Loucy (cell line): ENCODE measurements around the gene SNRNP70.

Source experiments
- CTCF ChIP-seq: fragments of 200-600 bp; sonication (generic); conservative IDR thresholded peaks from 2 replicates; pipeline ENCODE4 v1.5.1; 2014; ENCODE audit warnings: mild to moderate bottlenecking, antibody characterized with exemption, low read length
- EZH2phosphoT487 ChIP-seq: fragments of 200-600 bp; IDR thresholded peaks from 2 replicates; pipeline ENCODE4 v1.6.1; 2018; ENCODE audit warnings: antibody characterized with exemption, mild to moderate bottlenecking, moderate library complexity, borderline replicate concordance

- TF ChIP-seq CTCF (no peak), EZH2phosphoT487 (no peak)
Observed at GRCh38 chr19:49061445-49061844, 23.8 kb upstream of the SNRNP70 start.
